B cell (primary cell): ENCODE results near the gene NEAT1. TPM values are rescaled to one million over a fixed set of nuclear protein-coding genes. Genes with fewer than 3 reads are reported as not detected.

ENCODE experiments used
- ATAC-seq: fragments of 200-7000 bp; cut with Tn5 transposase; one replicate; pipeline ENCODE4 v1.10.0; 2021; ENCODE audit warnings: low read depth, mild to moderate bottlenecking, moderate number of reproducible peaks, moderate library complexity
- CTCF ChIA-PET: fragments of 350-600 bp; sonication (Branson Sonifier 250); formaldehyde crosslinking; loops from one replicate; lab custom pipeline; 2021; ENCODE audit warnings: antibody characterized with exemption, inconsistent platforms; lab: Charles Lee
- POLR2A ChIA-PET: fragments of 350-600 bp; sonication (Branson Sonifier 250); formaldehyde crosslinking; loops from one replicate; lab custom pipeline; 2021; ENCODE audit warnings: antibody characterized with exemption; lab: Charles Lee
- DNase-seq: peaks from one replicate; pipeline ENCODE4 v3.0.0; 2013
- H2AFZ ChIP-seq: 2 replicates; pipeline ENCODE4 v1.6.1; 2012; ENCODE audit warnings: mild to moderate bottlenecking, low read depth, low read length; ENCODE audit not compliant: insufficient read depth, poor library complexity, severe bottlenecking
- H3K27ac ChIP-seq, 2 donors: 1 replicate in 1 of 2; 2 replicates in 1 of 2; pipeline ENCODE4 v1.5.1; 2012 to 2013; ENCODE audit warnings: low read length in 2 of 2, mild to moderate bottlenecking in 2 of 2, moderate library complexity in 1 of 2
- H3K27me3 ChIP-seq, 4 experiments: fragments of 200-600 bp in 1 of 4; sonication (generic) in 1 of 4; replicated peaks in 1 of 4; 1 replicate in 2 of 4; 2 replicates in 2 of 4; pipeline versions ENCODE4 v1.6.1 to v1.7.0; 2013 to 2016; ENCODE audit warnings: low read length in 3 of 4, mild to moderate bottlenecking in 2 of 4, mixed read lengths in 1 of 4, moderate library complexity in 1 of 4; ENCODE audit not compliant: insufficient read depth in 4 of 4, control insufficient read depth in 3 of 4; ENCODE audit errors: control extremely low read depth in 1 of 4
- H3K36me3 ChIP-seq, 2 experiments: replicated peaks in 1 of 2; 1 replicate in 1 of 2; 2 replicates in 1 of 2; pipeline versions ENCODE4 v1.6.1 to v1.7.1; 2013; ENCODE audit warnings: low read length in 1 of 2; ENCODE audit not compliant: insufficient read depth in 2 of 2, control insufficient read depth in 1 of 2; ENCODE audit errors: control extremely low read depth in 1 of 2, extremely low read depth in 1 of 2
- H3K4me1 ChIP-seq, 2 donors: fragments of 200-600 bp in 1 of 2; sonication (generic) in 1 of 2; 1 replicate in 1 of 2; 2 replicates in 1 of 2; pipeline versions ENCODE4 v1.5.1 to v1.6.1; 2013 to 2017; ENCODE audit warnings: low read length in 2 of 2; ENCODE audit not compliant: control insufficient read depth in 2 of 2, insufficient read depth in 2 of 2
- H3K4me2 ChIP-seq: replicated peaks from 2 replicates; pipeline ENCODE3; 2012; ENCODE audit warnings: mild to moderate bottlenecking, low read depth, low read length; ENCODE audit not compliant: poor library complexity, severe bottlenecking
- H3K4me3 ChIP-seq, 5 experiments: fragments of 200-600 bp in 1 of 5; sonication (generic) in 1 of 5; 1 replicate in 3 of 5; 2 replicates in 2 of 5; pipeline versions ENCODE4 v1.5.1 to v1.7.0; 2011 to 2016; ENCODE audit warnings: low read length in 4 of 5, mild to moderate bottlenecking in 4 of 5, low read depth in 2 of 5, control low read depth in 1 of 5, moderate library complexity in 1 of 5; ENCODE audit not compliant: insufficient read depth in 1 of 5; ENCODE audit errors: control extremely low read depth in 1 of 5, extremely low read depth in 1 of 5
- H3K79me2 ChIP-seq: fragments of 200-600 bp; sonication (generic); one replicate; pipeline ENCODE4 v1.6.0; 2016; ENCODE audit warnings: low read length; ENCODE audit not compliant: control insufficient read depth, insufficient read depth
- H3K9ac ChIP-seq: fragments of 200-600 bp; sonication (generic); 2 replicates; pipeline ENCODE4 v1.6.1; 2017; ENCODE audit warnings: mild to moderate bottlenecking, low read length, moderate library complexity
- H3K9me3 ChIP-seq, 3 donors: one replicate each; pipeline versions ENCODE4 v1.6.1 to v1.7.1; 2013; ENCODE audit warnings: low read length in 2 of 3; ENCODE audit not compliant: control insufficient read depth in 2 of 3, insufficient read depth in 1 of 3; ENCODE audit errors: control extremely low read depth in 1 of 3
- H4K20me1 ChIP-seq: 2 replicates; pipeline ENCODE4 v1.6.0; 2012; ENCODE audit warnings: mild to moderate bottlenecking, low read length; ENCODE audit not compliant: insufficient read depth, control insufficient read depth, poor library complexity, severe bottlenecking
- H3K27ac Mint-ChIP-seq: one replicate; pipeline ENCODE4 v1.8.0; 2021; ENCODE audit warnings: mixed read lengths
- H3K27me3 Mint-ChIP-seq: one replicate; pipeline ENCODE4 v1.8.0; 2021; ENCODE audit warnings: mixed read lengths
- H3K4me1 Mint-ChIP-seq: one replicate; pipeline ENCODE4 v1.8.0; 2021; ENCODE audit warnings: mixed read lengths
- H3K4me3 Mint-ChIP-seq: one replicate; pipeline ENCODE4 v1.8.0; 2021; ENCODE audit warnings: mixed read lengths
- H3K9me3 Mint-ChIP-seq: one replicate; pipeline ENCODE4 v1.8.0; 2022; ENCODE audit warnings: mixed read lengths; ENCODE audit not compliant: insufficient read depth
- CTCF ChIP-seq: fragments of 200-600 bp; IDR thresholded peaks from one replicate; pipeline ENCODE4 v1.8.0; 2022; ENCODE audit warnings: antibody characterized with exemption, mild to moderate bottlenecking
- EZH2 ChIP-seq: IDR thresholded peaks from 2 replicates; pipeline ENCODE4 v1.6.1; 2012; ENCODE audit warnings: borderline replicate concordance, low read depth, mild to moderate bottlenecking, moderate library complexity, low read length; ENCODE audit not compliant: insufficient read depth, poor library complexity, severe bottlenecking
- WGBS: methylation state at CpG from one replicate; pipeline ENCODE4 v1.1.5; 2013; ENCODE audit warnings: missing lambda C conversion rate; ENCODE audit not compliant: insufficient coverage; 5-methylcytosine and 5-hydroxymethylcytosine counted together
- intact Hi-C: fragments of 100-400 bp; cut with micrococcal nuclease; formaldehyde crosslinking; loops from one replicate; pipeline ENCODE4 v1.10.0; 2022
- polyA plus RNA-seq: library from polyadenylated mRNA; depleted of rRNA; stranded (reverse); fragments of >200 nt; gene quantifications from 2 replicates; pipeline ENCODE4 v1.2.3, GENCODE V29; 2012
- total RNA-seq, 2 donors: library from RNA; stranded (reverse); fragments of 120-200 nt in 1 of 2; gene quantifications; 1 replicate in 1 of 2; 2 replicates in 1 of 2; pipeline versions ENCODE4 v1.2.3 to v1.2.4, GENCODE V29; 2013 to 2022

Gene NEAT1
- total and polyA plus RNA-seq, 2 donors (not counting 1 experiment from before 2014, with no cell fraction given): 66.7 to 1,642 TPM

- Histone ChIP-seq H3K27ac (no peak overlapping the region), H3K4me2 (no peak overlapping the region), H3K79me2 (peaks cover 5% of the 10 kb centered on the region), H3K4me1 (peaks cover 46 to 65% of the 10 kb centered on the region in 2 donors), H3K36me3 (peaks cover 0 to 4% of the 10 kb centered on the region in 2 experiments), H3K27me3 (no peaks in the 10 kb centered on the region), H3K9ac (no peak overlapping the region), H2AFZ (no peak overlapping the region), H4K20me1 (no peaks in the 10 kb centered on the region), H3K4me3 (no peak overlapping the region), H3K9me3 (peaks cover 0 to 9% (median 0%) of the 10 kb centered on the region in 3 donors)
- TF ChIP-seq EZH2 (no peak), CTCF (no peak)
- ATAC-seq (no peak), DNase-seq (no peak)
- Mint-ChIP-seq H3K9me3 (no peaks in the 10 kb centered on the region), H3K4me3 (no peak overlapping the region), H3K4me1 (peaks cover 53% of the 10 kb centered on the region), H3K27me3 (no peaks in the 10 kb centered on the region), H3K27ac (peak overlapping the region; percentile 56)
- intact Hi-C loops: no loop called here
- WGBS: 69% methylated on average over 7 of the region's 11 CpGs
- POLR2A ChIA-PET: interaction anchor here (0.6 to 9.3 kb wide), 4 partner anchors 18 to 85 kb away, joined by 3 to 102 read pairs (median 15); partner anchors contain the start of gene MALAT1
- CTCF ChIA-PET: interaction anchor here (0.6 to 1.2 kb wide), 2 partner anchors 10 to 61 kb away, joined by 3 to 4 read pairs; no protein-coding TSS in a partner anchor
Measured at GRCh38 chr11:65445604-65446445, 23.2 kb downstream of the NEAT1 start.
